Muscle of arm (tissue), 14 donors: Measurements from ENCODE around the gene TGIF2. TPM values are rescaled to one million over a fixed set of nuclear protein-coding genes. Genes with fewer than 3 reads are reported as not detected.

Experiments
- DNase-seq: peaks from one replicate; pipeline ENCODE4 v3.0.0-alpha.2; 2013
- long read RNA-seq, 11 donors: transcript quantifications; one replicate each; lab custom pipeline, GENCODE V29; 2026
- polyA plus RNA-seq, 12 donors: library from polyadenylated mRNA; unstranded; fragments of 120-200 nt; gene quantifications; one replicate each; pipeline ENCODE4 v1.2.1, GENCODE V29; 2013; ENCODE audit not compliant: insufficient read length in 12 of 12

TGIF2 gene
- polyA plus RNA-seq: 10 to 100 TPM in 11 of 12 donors, not detected in 1; 19.5 to 44.3 (median 24.0) TPM
- long read RNA-seq, donor 1, transcript TGIF2-201 (3 exons, 3,406 nt): major isoform, 7 of 10 reads
- long read RNA-seq, donor 1, partial matches to known transcripts: 0 of 10 reads
- long read RNA-seq, donor 1, other reads (novel, unspliced or antisense): 0 of 10 reads
- long read RNA-seq, donor 2, transcript TGIF2-201 (3 exons, 3,406 nt): major isoform, 5 of 7 reads
- long read RNA-seq, donor 2, partial matches to known transcripts: 0 of 7 reads
- long read RNA-seq, donor 2, other reads (novel, unspliced or antisense): 0 of 7 reads
- long read RNA-seq, donor 3, partial matches to known transcripts: 19 of 21 reads
- long read RNA-seq, donor 3, other reads (novel, unspliced or antisense): 0 of 21 reads
- long read RNA-seq, donor 4: 0 reads
- long read RNA-seq, donor 5, partial matches to known transcripts: 0 of 6 reads
- long read RNA-seq, donor 5, other reads (novel, unspliced or antisense): 0 of 6 reads
- long read RNA-seq, donor 6, partial matches to known transcripts: 0 of 2 reads
- long read RNA-seq, donor 6, other reads (novel, unspliced or antisense): 0 of 2 reads
- long read RNA-seq, donor 7, partial matches to known transcripts: 0 of 3 reads
- long read RNA-seq, donor 7, other reads (novel, unspliced or antisense): 0 of 3 reads
- long read RNA-seq, donor 8, transcript TGIF2-201 (3 exons, 3,406 nt): major isoform, 6 of 11 reads
- long read RNA-seq, donor 8, partial matches to known transcripts: 0 of 11 reads
- long read RNA-seq, donor 8, other reads (novel, unspliced or antisense): 0 of 11 reads
- long read RNA-seq, donor 9, partial matches to known transcripts: 0 of 4 reads
- long read RNA-seq, donor 9, other reads (novel, unspliced or antisense): 0 of 4 reads
- long read RNA-seq, donor 10, transcript TGIF2-201 (3 exons, 3,406 nt): major isoform, 6 of 8 reads
- long read RNA-seq, donor 10, partial matches to known transcripts: 0 of 8 reads
- long read RNA-seq, donor 10, other reads (novel, unspliced or antisense): 0 of 8 reads
- long read RNA-seq, donor 11, transcript TGIF2-201 (3 exons, 3,406 nt): major isoform, 7 of 9 reads
- long read RNA-seq, donor 11, partial matches to known transcripts: 0 of 9 reads
- long read RNA-seq, donor 11, other reads (novel, unspliced or antisense): 0 of 9 reads

DNA sequence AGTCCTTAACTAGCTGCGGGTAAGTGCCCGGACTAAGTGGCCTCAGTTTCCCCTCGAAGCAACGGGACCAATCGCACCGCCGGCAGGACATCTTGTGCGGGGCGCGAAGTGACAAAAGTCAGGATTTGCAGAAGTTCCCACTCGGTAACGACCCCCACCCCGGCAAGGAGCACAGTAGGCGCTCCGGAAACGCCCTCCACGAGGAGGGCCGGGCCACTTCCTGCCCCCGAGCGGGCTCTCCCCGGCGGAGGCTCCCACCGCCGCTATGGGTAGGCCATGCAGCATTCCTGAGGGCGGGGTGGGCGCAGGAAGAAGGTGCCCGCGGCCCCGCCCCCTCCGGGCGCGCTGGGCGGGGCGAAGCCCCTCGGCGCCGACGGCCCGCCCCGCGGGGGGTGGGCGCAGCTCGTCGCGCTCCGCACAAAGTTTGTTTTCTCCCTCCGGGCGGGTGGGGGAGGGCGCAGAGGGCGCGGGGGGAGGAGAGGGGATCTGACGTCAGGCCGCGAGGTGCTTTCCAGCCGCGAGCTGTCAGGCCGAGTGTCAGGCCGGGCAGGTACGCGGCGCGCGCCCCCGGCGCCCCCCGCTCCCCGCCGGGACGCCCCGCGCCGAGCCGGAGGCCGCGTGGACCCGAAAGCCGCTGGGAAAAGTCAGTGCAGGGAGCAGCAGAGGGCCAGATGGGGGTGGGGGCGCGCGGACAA lies at the start of gene TGIF2:
Gene TGIF2 (plus strand): TSS at position 495 of the 695 bp plus-strand sequence. CDS start 5,178 bp downstream, outside the sequence.
- peak; percentile 79 for DNase-seq

DNA sequence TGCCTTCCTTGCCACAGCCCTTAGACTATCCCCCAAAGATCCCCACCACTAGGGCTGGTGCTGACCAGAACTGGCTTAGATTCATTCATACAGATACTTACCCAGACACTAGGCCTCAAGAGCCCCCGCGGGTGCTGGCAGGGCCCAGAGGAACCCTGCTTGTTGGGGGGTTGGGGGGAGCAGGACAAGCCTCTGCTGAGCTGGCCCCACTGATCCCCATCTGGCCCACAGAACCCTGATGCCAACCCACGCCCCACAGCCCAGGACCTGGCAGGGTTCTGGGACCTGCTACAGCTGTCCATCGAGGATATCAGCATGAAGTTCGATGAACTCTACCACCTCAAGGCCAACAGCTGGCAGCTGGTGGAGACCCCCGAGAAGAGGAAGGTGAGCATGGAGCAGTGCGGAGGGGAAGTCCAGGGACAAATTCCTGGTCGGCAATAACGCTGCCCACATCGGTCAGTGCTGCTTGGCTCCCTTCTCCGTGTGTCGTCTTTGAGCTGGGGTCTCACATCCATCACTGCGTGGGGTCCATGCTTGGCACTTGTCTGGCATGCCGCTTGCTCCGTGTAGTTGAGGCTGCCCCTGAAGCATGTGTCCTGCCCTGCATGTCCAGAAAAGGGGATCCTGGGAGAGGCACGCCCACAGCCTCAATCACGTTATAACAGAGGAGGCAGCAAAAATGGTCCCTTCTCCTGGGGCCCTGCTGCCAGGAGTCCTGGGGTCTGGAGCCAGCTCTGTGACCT lies 47.6 kb upstream of the TGIF2 start:
- DNase-seq: no peak

DNA sequence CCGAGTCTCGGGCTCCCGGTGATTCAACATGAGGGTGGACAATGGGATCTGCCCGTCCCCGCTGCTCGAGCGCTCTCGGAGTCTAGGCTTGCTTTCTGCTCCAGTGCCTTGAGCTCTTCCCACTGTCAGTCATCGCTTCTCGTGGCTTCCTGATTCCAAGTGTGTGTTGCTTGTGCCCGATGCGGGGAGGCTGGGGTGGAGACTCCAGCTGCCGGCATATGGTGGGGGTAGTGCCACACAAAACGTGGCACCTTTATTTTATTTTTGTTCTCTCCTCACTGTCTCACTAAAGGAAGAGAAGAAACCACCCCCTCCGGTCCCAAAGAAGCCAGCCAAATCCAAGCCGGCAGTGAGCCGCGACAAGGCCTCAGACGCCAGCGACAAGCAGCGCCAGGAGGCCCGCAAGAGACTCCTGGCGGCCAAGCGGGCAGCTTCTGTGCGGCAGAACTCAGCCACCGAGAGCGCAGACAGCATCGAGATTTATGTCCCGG lies 46.8 kb upstream of the TGIF2 start:
- DNase-seq: no peak

DNA sequence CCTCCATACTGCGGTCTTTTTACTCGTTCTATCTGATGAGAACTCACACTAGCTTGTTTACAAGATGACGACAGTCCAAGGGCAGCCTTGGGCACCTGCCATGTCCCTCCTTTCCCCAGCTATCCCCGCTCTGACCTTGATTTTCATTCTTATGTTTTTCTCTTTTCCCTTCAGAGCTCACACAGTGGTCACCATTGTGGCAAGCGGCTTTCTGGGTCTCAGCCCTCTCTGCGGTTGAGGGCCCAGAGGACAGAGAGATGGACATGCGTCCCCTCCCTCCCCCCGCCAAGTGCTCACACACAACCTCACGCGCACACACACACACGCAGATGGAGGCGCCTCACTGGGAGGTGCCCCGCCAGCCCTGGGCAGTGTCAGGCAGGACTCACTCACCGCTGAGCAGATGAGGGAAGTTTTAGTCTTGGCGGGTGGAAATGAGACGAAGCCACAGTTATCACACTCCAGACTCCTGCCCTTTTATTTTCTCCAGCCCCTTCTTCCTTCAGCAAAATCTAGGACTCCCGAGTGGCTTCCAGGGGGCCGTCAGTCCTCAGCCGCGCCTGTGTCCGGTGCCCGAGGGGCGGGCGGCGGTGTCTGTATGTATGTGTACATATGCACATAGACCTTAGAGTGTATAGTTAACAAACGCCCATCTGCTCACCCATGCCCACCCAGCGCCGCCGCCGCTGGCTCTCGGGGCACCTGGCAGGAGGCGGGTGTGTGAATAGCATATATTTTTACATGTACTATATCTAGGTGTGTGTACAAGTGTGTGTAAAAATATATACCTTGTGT lies 45.9 kb upstream of the TGIF2 start:
- DNase-seq: no peak

DNA sequence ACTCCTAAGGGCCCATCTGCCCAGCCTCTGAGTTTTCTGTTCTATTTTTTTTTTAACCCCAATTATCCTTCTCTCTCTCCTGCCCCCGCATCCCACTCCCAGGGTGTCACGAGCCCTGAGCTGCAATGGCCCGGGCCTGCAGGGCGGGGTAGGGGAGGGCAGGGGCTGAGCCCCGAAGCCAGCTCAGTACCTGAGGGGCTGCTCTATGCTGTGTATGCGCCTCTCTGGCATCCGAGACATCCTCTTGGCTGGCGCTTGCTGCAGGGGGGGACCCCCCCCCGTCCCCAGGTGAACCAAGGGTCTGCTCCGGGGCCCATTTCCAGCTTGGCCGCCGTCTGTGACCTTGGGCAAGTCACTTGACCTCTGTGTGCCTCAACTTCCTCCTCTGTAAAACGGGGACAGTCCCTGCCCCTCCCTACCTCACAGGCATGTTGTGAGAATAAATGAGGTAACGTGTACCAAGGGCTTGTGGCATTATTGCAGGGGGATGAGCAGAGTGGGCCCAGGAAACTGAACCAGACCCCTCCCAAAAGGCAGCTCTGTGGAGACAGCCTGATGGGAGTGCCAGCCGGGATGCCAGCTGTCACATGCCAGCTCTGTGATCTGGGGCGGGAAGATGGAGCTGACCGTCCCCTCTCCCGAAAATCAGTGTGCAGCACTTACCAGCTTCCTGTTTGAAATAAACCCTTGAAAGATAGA lies 45.1 kb upstream of the TGIF2 start:
- DNase-seq: no peak

DNA sequence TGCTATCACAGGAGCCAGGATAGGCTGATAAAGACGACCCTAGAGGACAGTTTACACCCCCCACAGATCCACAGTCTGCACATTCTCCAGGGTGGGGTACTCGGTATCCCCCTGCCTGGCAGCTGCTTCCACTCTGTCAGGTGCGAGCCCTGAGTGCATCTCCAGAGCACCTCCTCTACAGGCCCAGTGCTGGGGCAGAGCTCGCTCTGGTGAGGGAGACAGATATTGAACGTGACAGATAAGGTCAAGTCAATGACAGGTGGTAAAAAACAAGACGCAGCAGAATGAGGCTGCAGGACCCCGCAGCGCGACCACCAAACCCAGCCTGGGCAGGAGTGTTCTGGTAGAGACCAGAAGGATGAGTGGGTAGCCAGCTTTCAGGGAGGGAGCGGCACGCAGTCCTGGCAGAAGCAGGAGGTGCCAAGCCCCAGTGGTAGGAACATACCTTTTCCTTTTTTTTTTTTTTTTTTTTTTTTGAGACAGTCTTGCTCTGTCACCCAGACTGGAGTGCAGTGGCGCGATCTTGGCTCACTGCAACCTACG lies 44.5 kb upstream of the TGIF2 start:
- no peak for DNase-seq

DNA sequence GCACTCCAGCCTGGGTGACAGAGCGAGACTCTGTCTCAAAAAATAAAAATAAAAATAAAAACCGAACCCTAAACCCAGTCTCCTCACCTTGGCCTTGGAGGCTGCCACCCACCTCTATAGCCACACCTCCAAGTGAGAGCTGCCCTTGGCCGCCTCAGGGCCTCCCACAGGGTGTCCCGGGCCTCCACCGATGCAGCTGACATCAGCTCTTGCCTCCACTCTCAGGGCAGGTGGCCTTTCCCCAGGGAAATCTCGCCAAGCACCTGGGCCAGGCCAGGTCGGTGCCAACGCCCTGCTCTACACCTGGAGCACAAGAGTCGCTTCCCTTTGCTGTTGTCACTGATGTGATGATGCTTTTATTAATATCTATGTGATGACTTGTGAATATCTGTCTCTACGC lies 41.0 kb upstream of the TGIF2 start:
- DNase-seq: no peak

DNA sequence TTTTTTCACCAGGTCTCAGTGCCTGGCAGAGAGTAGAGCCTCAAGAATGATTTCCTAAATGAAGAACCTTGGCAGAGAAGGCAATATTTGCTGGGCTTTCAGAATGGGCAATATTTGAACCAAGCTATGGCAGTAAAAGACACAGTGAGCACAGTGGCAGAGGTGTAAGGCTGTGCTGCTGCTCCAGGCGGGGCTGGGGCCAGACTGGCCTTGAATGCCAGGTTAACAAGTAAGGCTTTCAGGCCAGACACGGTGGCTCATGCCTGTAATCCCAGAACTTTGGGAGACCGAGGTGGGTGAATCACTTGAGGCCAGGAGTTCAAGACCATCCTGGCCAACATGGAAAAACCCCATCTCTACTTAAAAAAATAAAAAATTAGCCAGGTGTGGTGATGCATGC lies 40.6 kb upstream of the TGIF2 start:
- no peak for DNase-seq

DNA sequence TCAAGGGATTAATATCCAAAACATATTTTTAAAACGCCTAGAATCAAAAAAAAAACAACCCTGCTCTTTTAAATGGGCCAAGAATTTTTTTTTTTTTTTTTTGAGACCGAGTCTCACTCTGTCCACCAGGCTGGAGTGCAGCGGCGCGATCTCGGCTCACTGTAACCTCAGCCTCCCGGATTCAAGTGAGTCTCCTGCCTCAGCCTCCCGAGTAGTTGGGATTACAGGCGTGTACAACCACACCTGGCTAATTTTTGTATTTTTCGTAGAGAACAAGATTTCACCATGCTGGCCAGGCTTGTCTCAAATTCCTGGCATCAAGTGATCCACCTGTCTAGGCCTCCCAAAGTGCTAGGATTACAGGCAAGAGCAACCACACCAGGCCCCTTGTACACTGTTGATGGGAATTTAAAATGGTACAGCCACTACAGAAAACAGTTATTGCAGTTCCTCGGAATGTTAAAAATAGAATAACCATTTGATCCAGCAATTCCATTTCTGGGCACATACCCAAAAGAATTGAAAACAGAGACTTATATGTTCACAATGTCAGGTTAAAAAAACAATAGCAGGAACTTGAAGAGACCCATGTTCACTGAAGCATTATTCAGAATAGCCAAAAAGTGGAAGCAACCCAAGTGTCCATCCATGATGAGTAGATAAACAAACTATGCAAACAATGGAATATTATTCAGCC lies 35.2 kb upstream of the TGIF2 start:
- DNase-seq: no peak

DNA sequence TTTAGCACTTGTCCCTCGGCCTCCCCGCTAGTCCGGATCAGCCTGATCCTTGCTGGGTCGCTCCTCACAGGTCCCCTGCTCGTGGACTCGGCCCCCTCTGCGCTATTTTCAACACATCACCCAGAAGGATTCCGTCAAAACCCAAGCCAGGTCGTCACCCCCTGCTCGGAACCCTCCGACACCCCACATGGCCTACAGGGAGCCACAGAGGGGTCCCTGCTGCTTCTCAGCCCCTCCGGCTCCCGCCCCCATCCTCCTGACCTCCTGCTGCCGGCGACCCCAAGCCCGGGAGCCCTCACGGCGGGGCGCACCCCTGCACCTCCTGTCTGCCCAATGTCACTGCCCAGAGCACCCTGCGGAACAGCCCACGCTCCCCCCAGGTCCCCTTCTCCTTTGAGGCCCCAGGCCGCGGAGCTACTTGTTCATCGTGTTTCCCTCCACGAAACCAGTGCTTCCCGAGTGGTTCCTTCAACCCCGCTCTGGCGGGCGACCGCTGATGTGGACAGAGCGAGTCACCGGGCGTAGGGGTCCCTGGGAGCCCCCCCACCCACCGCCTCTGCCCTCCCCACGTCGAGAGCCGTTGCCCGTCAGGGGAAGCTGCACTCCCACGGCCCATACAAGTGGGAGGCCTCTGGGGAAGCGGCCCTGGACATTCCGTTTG lies 32.7 kb upstream of the TGIF2 start:
- no peak for DNase-seq

DNA sequence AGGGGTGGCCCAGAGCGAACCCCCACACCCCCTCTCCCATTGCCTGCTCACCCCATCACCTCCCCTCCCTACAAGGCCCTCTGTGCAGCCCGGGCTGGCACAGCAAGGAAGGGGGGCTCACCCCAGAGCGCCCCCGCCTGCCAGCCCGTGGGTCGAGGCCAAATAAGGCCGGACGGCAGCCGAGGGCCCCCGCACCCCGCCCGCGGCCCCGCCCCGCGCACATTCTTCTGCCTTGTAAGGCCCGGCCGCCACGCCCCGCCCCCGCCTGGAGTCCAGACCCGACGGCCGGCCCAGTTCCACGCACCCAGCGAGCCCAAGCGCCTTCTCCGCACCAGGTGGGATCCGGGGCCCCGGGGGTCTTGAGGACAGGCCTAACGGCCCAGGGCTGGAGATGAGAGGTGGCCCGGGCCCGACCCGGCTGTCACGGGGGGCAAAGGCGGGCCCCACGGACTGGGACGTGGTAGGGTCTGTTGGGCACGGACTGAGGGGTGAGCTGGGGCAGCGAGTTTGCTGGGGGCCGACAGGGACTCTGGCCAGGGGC lies 32.1 kb upstream of the TGIF2 start, which contains the start of gene MYL9:
Gene MYL9 (plus strand): TSS at position 293 of the 541 bp plus-strand sequence. CDS start 3,366 bp downstream, outside the sequence.
- peak; percentile 54 for DNase-seq

DNA sequence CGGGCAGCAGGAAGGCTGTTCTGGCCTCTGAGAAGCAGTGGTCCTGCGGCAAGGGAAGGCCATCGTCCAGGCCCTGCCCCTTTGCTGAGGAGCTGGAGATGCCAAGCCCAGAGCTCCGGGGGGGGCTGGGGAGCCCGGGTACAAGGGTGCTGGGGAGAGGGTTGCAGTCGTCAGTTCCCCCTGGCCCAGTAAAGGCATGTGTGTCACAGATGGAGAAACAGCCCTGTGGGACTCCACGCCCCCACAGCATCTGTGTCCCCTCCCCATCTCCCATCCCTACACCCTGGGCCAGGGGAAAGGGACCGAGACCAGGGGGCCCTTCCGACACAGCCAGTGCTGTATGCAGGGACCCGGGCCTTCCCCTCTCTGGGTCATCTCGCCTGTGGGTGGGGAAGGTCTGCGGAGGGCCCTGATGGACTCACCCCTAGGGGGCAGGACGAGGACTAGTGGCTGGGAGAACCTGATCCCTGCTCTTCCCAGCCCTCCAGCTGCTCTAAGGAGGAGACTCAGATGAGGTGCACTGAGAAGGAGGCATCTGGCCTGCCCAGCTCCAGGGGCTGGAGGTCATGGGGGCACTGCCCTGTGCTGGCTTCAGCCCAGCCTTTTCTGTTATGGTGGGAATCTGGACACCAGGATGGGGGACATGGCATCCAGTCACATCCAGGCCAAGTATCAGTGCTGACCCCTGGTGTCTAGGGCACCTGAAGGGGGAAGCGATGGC lies 31.5 kb upstream of the TGIF2 start:
- DNase-seq: no peak

DNA sequence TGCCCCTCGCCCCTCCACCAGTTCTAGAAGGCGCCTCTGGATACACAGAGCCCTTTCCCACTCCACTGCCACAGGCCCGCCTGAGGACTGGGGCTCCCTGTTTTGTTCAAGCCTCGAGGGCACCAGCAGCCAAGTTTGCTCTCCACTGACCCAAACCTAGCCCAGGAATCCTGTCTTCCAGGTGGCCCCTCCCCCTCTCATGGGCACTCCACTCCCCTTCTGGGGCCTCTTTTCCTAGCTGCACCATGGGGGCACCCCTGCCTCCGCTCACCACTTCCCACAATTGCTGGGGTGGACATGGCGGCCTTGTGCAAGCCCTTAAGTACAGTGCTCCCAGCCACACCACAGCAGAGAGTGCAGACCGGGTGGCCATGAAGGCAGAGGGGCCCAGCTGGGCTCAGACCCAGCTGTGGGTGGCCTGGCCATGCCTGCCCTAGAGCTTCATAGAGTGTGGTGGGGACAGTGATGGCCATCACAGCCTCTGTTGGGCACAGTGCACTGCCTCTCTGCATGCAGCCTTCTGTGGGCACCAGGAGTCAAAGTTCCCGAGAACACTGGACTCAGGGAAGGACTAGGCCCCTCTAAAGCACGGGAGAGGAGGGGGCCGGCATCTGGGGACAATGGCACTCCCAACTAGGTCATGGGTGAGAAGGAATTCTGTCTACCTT lies 30.7 kb upstream of the TGIF2 start:
- no peak for DNase-seq

DNA sequence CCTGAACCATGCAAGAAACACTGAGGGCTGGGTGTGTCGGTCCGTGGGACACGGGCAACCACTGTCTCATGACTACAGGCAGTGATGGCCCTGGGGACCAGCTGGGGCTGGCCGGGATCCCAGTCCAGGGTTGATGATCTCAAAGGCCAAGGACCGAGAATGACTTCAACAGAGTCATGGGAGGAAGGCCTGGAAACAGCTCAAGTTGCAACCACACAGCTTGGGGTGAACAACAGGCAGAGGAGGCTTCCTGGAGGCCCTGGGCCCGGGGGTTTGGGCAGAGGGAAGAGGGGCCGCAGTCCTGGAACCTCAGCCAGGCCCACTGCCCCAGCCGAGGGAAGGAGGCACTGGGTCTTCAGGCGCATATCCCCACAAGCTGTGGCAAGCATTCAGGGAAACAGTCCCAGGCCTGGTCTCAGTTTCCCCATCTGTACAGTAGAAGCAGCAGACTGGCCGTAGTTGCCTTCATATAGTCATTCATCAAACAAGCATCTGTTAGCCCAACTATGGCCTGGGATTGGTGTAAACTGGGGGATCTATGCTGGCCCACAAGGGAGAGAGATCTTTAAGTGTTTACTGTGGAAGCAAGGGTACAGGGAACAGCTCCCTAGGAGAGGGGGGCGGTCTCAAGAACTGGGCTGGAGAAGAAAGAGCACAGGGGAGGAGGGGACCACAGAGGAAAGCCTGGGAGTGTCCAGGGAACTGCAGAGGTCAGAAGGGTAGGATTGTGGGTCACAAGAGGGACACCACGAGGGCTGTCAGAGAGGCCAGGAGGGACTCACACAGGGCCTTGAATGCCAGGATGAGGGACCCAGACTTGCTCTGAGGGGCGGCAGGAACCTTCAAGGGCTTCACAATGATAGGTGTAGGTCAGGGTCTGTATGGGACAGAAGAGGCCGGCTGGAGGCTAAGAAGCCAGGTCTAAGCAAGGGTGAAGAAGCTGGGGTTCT lies 29.9 kb upstream of the TGIF2 start:
- no peak for DNase-seq
